ENCODE results near the gene TREM2.
"Not testable (repeated sequence)": the region's sequence is repeated elsewhere in the genome, so short reads cannot be mapped to it uniquely, and the experiment has no call there.

The TREM2 gene

GRCh38 chr6:41190791-41191190, 27.9 kb upstream of the TREM2 start:
- Mint-ChIP-seq H3K27ac (no peak overlapping the region), H3K4me3 (no peak overlapping the region), H3K4me1 (peaks cover 45% of the 10 kb centered on the region), H3K9me3 (no peaks in the 10 kb centered on the region), H3K36me3 (no peaks in the 10 kb centered on the region)
- ATAC-seq, result no peak
- DNase-seq (ENCODE audit: low spot score in 2 of 2), result no peak

- ATAC-seq, result no peak
- Mint-ChIP-seq H3K9me3 (no peaks in the 10 kb centered on the region), H3K4me3 (no peak overlapping the region), H3K27ac (no peak overlapping the region), H3K4me1 (peaks cover 47% of the 10 kb centered on the region), H3K36me3 (no peaks in the 10 kb centered on the region)
- DNase-seq (ENCODE audit: low spot score in 2 of 2), result no peak
Observed at GRCh38 chr6:41189967-41190366, 27.1 kb upstream of the TREM2 start.

DNA sequence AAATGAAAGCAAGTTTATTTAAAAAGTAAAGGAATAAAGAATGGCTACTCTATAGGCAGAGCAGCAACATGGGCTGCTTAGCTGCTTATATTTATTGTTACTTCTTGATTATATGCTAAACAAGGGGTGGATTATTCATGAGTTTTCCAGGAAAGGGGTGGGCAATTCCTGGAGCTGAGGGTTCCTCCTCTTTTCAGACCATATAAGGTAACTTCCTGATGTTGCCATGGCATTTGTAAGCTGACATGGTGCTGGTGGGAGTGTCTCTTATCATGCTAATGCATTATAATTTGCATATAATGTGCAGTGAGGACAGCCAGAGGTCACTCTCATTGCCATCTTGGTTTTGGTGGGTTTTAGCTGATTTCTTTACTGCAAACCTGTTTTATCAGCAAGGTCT, 26.1 kb upstream of the TREM2 start:
- H3K36me3 Mint-ChIP-seq; H3K9me3 Mint-ChIP-seq; DNase-seq (ENCODE audit: low spot score in 2 of 2); H3K4me3 Mint-ChIP-seq; H3K27ac Mint-ChIP-seq; ATAC-seq: not testable (repeated sequence)
- peaks cover 39% of the 10 kb centered on the region for H3K4me1 Mint-ChIP-seq

DNA sequence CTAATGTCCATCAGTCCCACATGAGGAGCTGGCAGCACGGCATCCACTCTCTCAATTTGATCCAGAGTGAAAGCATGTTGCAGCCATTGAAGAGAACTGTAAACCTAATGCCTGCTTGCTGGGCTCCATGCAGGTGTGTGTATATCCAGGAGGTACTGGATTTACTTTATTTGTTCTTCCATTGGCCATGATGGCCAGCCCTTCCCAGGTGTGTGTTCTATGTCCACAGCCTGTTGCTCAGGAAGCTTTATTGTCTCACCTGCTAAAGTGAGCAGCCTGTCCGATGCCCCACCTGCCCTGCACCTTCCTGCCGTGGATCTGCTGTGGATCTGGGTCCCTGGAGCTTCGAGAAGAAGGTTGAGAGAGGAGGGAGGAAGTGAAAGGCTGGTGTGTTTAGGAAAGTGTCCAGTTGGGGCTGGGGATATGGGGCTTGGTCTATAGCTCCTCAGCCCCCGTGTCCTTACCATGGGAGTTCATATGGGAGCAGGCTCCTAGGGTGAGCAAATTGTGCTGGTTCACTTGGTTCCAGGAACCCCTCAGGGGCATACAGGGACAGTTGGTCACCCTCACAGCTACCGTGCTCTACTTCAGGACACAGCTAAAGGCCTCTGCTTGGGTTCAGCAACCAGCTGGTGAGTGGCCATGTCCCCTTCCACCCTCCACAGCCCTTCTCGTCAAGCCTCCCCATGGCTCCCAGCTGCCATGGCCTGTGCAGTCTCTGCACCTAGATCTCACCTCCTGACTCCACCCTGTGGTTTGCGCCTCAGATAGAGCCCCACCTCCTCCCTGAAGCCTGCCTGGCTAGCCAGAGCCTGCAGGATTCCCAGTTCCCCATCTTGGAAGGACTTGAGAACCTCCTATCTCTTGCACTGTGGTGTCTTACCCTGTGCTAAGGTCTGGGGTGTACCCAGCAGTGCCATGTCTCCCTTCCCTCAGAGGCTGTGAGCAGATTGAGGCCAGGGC, 25.3 kb upstream of the TREM2 start:
- H3K27ac Mint-ChIP-seq, result no peak overlapping the region
- no peaks in the 10 kb centered on the region for H3K36me3 Mint-ChIP-seq

GRCh38 chr6:41186031-41186562, 23.2 kb upstream of the TREM2 start:
- peaks cover 27% of the 10 kb centered on the region for H3K4me1 Mint-ChIP-seq
- no peaks in the 10 kb centered on the region for H3K9me3 Mint-ChIP-seq
- DNase-seq (ENCODE audit: low spot score in 2 of 2), result peak in 1 of 2 donors; percentile 45
- peak overlapping the region; percentile 60 for H3K27ac Mint-ChIP-seq
- ATAC-seq, result no peak
- no peak overlapping the region for H3K4me3 Mint-ChIP-seq
- no peaks in the 10 kb centered on the region for H3K36me3 Mint-ChIP-seq

More for the DNA sequence above, 25.3 kb upstream of the TREM2 start:
- DNase-seq (ENCODE audit: low spot score in 2 of 2) (no peak), ATAC-seq (no peak)
- Mint-ChIP-seq H3K4me1 (peaks cover 34% of the 10 kb centered on the region), H3K9me3 (no peaks in the 10 kb centered on the region), H3K4me3 (no peak overlapping the region)

GRCh38 chr6:41184761-41185160, 21.8 kb upstream of the TREM2 start:
- Mint-ChIP-seq H3K9me3 (no peaks in the 10 kb centered on the region), H3K27ac (peak overlapping the region; percentile 60), H3K4me3 (no peak overlapping the region), H3K4me1 (peaks cover 27% of the 10 kb centered on the region), H3K36me3 (no peaks in the 10 kb centered on the region)
- ATAC-seq, result no peak
- no peak for DNase-seq (ENCODE audit: low spot score in 2 of 2)

DNA sequence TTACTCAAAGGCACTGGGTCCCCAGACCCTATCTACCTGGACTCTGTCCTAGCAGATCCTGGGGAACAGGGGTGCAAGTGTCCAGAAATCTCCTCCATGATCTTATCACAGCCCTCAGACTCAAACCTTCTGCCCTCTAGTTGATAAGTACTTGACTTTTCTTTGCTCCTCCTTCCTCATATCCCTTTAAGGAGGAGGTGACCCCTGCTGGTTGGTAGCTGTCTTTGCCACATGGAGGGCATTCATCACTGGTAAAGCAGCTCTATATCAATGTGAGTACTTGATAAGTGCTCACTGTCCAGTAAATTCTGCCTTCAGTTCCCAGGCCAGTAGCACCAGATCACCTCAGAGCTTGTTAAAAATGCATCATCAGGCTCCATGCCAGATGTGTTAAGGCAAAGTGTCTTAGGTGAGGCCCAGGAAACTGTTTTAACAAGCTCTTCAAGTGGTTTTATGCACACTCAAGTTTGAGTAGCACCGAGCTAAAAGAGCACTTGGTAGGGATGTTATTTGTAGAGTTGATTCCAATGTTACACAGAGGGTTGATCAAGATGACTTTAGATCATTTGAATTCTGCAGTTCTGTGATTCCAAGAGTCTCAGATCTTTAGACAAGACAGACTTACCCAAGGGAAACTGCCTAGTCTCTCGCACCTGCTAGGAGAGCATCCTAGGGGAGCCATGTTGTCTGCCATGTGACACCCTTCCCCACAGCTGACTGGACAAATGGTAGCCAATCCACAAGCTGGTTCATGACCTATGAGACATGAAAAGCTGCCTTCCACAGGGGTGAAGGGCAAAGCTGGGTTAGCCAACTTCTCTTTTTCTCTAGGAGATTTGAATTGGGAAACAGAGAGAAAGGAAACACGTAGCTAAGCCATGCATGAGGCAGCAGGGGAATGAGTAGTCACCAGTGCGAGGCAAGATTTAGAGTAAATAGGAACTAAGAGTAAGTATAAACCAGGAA, 19.4 kb upstream of the TREM2 start:
- Mint-ChIP-seq H3K4me3 (no peak overlapping the region), H3K4me1 (peaks cover 19% of the 10 kb centered on the region), H3K36me3 (no peaks in the 10 kb centered on the region), H3K9me3 (no peaks in the 10 kb centered on the region), H3K27ac (no peak overlapping the region)
- peak; percentile 90 for ATAC-seq
- DNase-seq (ENCODE audit: low spot score in 2 of 2), result peak in 1 of 2 donors; percentile 60

GRCh38 chr6:41181566-41181965, 18.6 kb upstream of the TREM2 start:
- Mint-ChIP-seq H3K36me3 (no peaks in the 10 kb centered on the region), H3K4me1 (peaks cover 19% of the 10 kb centered on the region), H3K27ac (peak overlapping the region; percentile 37), H3K9me3 (no peaks in the 10 kb centered on the region), H3K4me3 (no peak overlapping the region)
- no peak for DNase-seq (ENCODE audit: low spot score in 2 of 2)
- ATAC-seq, result no peak

GRCh38 chr6:41179163-41179562, 16.2 kb upstream of the TREM2 start:
- Mint-ChIP-seq H3K36me3 (no peaks in the 10 kb centered on the region), H3K9me3 (no peaks in the 10 kb centered on the region)
- no peak for ATAC-seq

GRCh38 chr6:41177695-41178094, 14.8 kb upstream of the TREM2 start:
- Mint-ChIP-seq H3K4me1 (peaks cover 5% of the 10 kb centered on the region), H3K36me3 (no peaks in the 10 kb centered on the region), H3K9me3 (no peaks in the 10 kb centered on the region), H3K27ac (no peak overlapping the region), H3K4me3 (no peak overlapping the region)
- no peak for ATAC-seq
- no peak for DNase-seq (ENCODE audit: low spot score in 2 of 2)

More at GRCh38 chr6:41179163-41179562, 16.2 kb upstream of the TREM2 start:
- H3K27ac Mint-ChIP-seq, result no peak overlapping the region
- H3K4me1 Mint-ChIP-seq, result peaks cover 5% of the 10 kb centered on the region
- no peak overlapping the region for H3K4me3 Mint-ChIP-seq
- no peak for DNase-seq (ENCODE audit: low spot score in 2 of 2)

DNA sequence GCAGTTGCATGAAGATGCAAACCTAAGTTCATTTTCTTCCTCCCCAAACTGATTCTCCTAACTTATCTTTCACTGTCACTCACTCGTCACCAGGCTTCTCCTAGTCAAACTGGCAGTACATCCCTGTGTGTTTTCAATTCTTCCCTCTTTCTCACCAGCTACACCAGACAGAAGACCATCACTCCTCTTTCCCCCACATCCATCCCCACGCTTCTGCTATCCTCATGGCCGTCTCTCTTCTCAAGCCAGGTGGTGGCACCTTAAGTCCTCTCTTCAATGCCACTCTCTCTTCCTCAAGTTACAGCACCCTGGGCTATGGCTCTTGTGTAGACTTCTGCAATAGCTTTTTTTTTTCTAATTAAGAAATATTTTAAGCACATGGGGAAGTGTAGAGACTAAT, 14.4 kb upstream of the TREM2 start:
- ATAC-seq (no peak), DNase-seq (ENCODE audit: low spot score in 2 of 2) (no peak)
- Mint-ChIP-seq H3K4me3 (no peak overlapping the region), H3K36me3 (no peaks in the 10 kb centered on the region), H3K27ac (no peak overlapping the region), H3K9me3 (no peaks in the 10 kb centered on the region), H3K4me1 (peaks cover 5% of the 10 kb centered on the region)

DNA sequence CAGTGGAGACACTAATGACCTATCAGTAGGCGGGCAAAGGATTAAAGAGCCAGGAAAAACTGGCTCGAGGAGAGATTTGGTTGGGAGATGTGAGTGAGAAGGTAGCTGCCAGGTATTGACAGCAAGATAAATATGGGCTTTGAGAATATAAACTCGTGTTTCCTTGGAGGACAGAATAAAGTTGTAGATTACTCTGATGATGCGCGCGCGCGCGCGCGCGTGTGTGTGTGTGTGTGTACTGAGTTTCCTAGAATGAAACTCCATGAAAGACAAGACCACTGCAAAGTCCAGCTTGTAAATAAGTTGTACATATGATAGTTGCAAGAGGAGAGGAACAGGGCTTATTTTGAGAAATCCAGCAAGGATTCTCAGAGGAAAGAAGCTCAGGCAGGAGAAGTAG, 13.3 kb upstream of the TREM2 start:
- DNase-seq (ENCODE audit: low spot score in 2 of 2), result no peak
- Mint-ChIP-seq H3K4me1 (no peaks in the 10 kb centered on the region), H3K9me3 (no peaks in the 10 kb centered on the region), H3K36me3 (no peaks in the 10 kb centered on the region), H3K4me3 (no peak overlapping the region), H3K27ac (no peak overlapping the region)
- ATAC-seq, result no peak

GRCh38 chr6:41175084-41175483, 12.2 kb upstream of the TREM2 start:
- no peak overlapping the region for H3K27ac Mint-ChIP-seq
- H3K9me3 Mint-ChIP-seq, result no peaks in the 10 kb centered on the region
- no peak for ATAC-seq
- H3K4me3 Mint-ChIP-seq, result no peak overlapping the region
- DNase-seq (ENCODE audit: low spot score in 2 of 2), result no peak
- peaks cover 6% of the 10 kb centered on the region for H3K4me1 Mint-ChIP-seq
- H3K36me3 Mint-ChIP-seq, result no peaks in the 10 kb centered on the region

GRCh38 chr6:41174610-41175009, 11.7 kb upstream of the TREM2 start:
- no peaks in the 10 kb centered on the region for H3K9me3 Mint-ChIP-seq
- ATAC-seq (no peak), DNase-seq (ENCODE audit: low spot score in 2 of 2) (no peak)
- no peak overlapping the region for H3K4me3 Mint-ChIP-seq
- H3K36me3 Mint-ChIP-seq, result no peaks in the 10 kb centered on the region
- peaks cover 6% of the 10 kb centered on the region for H3K4me1 Mint-ChIP-seq
- no peak overlapping the region for H3K27ac Mint-ChIP-seq

DNA sequence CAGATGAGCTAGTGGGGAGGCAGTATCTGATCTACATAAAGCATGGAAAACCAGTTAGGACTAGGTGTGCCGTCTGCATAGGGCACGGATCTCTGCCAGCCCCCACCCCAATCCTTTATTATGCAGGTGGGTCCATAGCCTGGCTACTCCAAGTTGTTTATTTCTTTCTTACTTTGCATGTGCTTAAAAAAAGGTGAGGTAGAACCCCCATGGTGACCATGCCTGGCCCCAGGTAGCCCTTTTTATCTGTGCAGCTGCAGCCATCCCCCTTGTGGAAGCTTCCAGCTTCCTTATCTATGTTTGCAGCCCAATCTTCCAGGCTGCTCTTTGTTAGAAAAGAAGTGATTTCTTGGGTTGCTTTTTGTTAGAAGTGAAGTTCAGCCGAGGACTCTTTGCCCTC, 9.0 kb upstream of the TREM2 start:
- Mint-ChIP-seq H3K36me3 (no peaks in the 10 kb centered on the region), H3K27ac (no peak overlapping the region), H3K4me3 (no peak overlapping the region), H3K9me3 (no peaks in the 10 kb centered on the region), H3K4me1 (peaks cover 6% of the 10 kb centered on the region)
- no peak for ATAC-seq
- no peak for DNase-seq (ENCODE audit: low spot score in 2 of 2)

Measured in stimulated activated effector memory CD8-positive, alpha-beta T cell treated with anti-CD3 and anti-CD28 coated beads, Interleukin-12 subunit alpha, Interleukin-12 subunit beta, amount 100 ng/mL, for 72 hours (primary cell).